ENCODE data around the gene RTN4RL1.

- TF ChIP-seq CTCF (IDR thresholded peaks at IDR 0.05) (peak; percentile 15 to 78 (median 56)), POLR2A (IDR thresholded peaks at IDR 0.05) (peak in 3 of 4 donors; percentile 24 to 81 (median 76))
These were observed 16.6 kb upstream of the RTN4RL1 start, which contains the start of gene OVCA2 for GRCh38 chr17:2041561-2042389.
